ENCODE measurements around the gene PRICKLE4.

DNA sequence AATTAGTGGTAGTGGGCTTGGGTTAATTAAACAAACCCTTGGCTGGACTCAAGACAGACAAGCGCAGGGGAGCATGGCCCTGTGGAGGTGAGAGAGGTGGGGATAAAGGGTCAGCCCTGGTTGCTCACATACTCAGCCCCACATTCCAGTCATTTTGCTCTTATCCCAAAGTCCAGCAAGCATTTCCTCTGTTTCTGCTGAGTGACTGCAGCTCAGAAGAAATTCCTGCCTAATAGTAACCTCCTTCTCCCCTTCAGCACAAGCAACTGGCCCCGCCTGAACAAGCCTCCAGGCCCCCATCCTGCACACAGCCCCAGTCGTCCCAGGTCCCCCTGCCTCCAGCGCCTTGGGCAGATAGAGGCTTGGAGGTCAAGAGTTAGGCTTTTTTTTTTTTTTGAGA, 41.5 kb upstream of the PRICKLE4 start:
- TF ChIP-seq, protein P1, sequence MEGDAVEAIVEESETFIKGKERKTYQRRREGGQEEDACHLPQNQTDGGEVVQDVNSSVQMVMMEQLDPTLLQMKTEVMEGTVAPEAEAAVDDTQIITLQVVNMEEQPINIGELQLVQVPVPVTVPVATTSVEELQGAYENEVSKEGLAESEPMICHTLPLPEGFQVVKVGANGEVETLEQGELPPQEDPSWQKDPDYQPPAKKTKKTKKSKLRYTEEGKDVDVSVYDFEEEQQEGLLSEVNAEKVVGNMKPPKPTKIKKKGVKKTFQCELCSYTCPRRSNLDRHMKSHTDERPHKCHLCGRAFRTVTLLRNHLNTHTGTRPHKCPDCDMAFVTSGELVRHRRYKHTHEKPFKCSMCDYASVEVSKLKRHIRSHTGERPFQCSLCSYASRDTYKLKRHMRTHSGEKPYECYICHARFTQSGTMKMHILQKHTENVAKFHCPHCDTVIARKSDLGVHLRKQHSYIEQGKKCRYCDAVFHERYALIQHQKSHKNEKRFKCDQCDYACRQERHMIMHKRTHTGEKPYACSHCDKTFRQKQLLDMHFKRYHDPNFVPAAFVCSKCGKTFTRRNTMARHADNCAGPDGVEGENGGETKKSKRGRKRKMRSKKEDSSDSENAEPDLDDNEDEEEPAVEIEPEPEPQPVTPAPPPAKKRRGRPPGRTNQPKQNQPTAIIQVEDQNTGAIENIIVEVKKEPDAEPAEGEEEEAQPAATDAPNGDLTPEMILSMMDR (IDR thresholded peaks at IDR 0.05; ENCODE audit: borderline replicate concordance, extremely low read depth, low read length, poor library complexity, severe bottlenecking), result no peak
- no peak for TF ChIP-seq EZH2 (IDR thresholded peaks at IDR 0.05; ENCODE audit: borderline replicate concordance, low read depth, low read length, severe bottlenecking)

Measured in DND-41 (cell line).